HEK293 (cell line): ENCODE measurements around the gene SMIM17.

Experiments used
- CTCF ChIA-PET: fragments of 350-600 bp; formaldehyde crosslinking; extraction: SDS; loops from one replicate; lab custom pipeline; 2021; ENCODE audit warnings: antibody characterized with exemption; lab: Yijun Ruan, JAX
- POLR2A ChIA-PET: fragments of 300-600 bp; formaldehyde crosslinking; extraction: SDS; loops from one replicate; lab custom pipeline; 2020; ENCODE audit warnings: antibody characterized with exemption, inconsistent platforms; lab: Yijun Ruan, JAX
- H3K27ac ChIP-seq: fragments of 200-500 bp; sonication (Bioruptor generic); 2 replicates; pipeline ENCODE4 v1.5.1; 2014; ENCODE audit warnings: low read depth, low read length, control low read depth, inconsistent platforms; ENCODE audit errors: extremely low read depth
- H3K36me3 ChIP-seq, 2 experiments: fragments of 200-500 bp in 1 of 2; sonication (Bioruptor generic) in 1 of 2; 1 replicate in 1 of 2; 2 replicates in 1 of 2; pipeline ENCODE4 v1.5.1; 2014 to 2017; ENCODE audit warnings: inconsistent platforms in 2 of 2, low read length in 2 of 2; ENCODE audit not compliant: control insufficient read depth in 2 of 2, insufficient read depth in 1 of 2
- H3K4me1 ChIP-seq: fragments of 200-500 bp; sonication (Bioruptor generic); 2 replicates; pipeline ENCODE4 v1.5.1; 2014; ENCODE audit warnings: mild to moderate bottlenecking, low read length, inconsistent platforms; ENCODE audit not compliant: control insufficient read depth, insufficient read depth
- H3K4me3 ChIP-seq: 2 replicates; pipeline ENCODE4 v1.5.1; 2011; ENCODE audit warnings: low read depth, mild to moderate bottlenecking, control low read depth, low read length, moderate library complexity
- H3K9me3 ChIP-seq: fragments of 200-500 bp; sonication (Bioruptor generic); 2 replicates; pipeline ENCODE4 v1.5.1; 2014; ENCODE audit warnings: low read depth, low read length, inconsistent platforms; ENCODE audit not compliant: control insufficient read depth, insufficient read depth
- WT1 ChIP-seq: fragments of 450-650 bp; formaldehyde crosslinking; IDR thresholded peaks from 2 replicates; pipeline ENCODE4 v1.5.1; 2016; ENCODE audit warnings: missing biosample characterization, missing genetic modification characterization
- ZNF114 ChIP-seq: fragments of 450-650 bp; formaldehyde crosslinking; IDR thresholded peaks from 2 replicates; pipeline ENCODE4 v1.5.0; 2017; ENCODE audit warnings: missing biosample characterization, missing genetic modification characterization
- ZNF121 ChIP-seq: fragments of 450-650 bp; formaldehyde crosslinking; IDR thresholded peaks from 2 replicates; pipeline ENCODE4 v1.5.1; 2016; ENCODE audit warnings: missing biosample characterization, missing genetic modification characterization
- ZNF132 ChIP-seq: fragments of 450-650 bp; formaldehyde crosslinking; IDR thresholded peaks from 2 replicates; pipeline ENCODE4 v1.5.1; 2017; ENCODE audit warnings: missing biosample characterization, missing genetic modification characterization, borderline replicate concordance
- ZNF366 ChIP-seq: fragments of 450-650 bp; formaldehyde crosslinking; conservative IDR thresholded peaks from 2 replicates; pipeline ENCODE4 v1.5.1; 2016; ENCODE audit warnings: missing biosample characterization, missing genetic modification characterization
- ZNF391 ChIP-seq: fragments of 450-650 bp; formaldehyde crosslinking; IDR thresholded peaks from 2 replicates; pipeline ENCODE4 v1.5.1; 2016; ENCODE audit warnings: low read depth, missing biosample characterization, missing genetic modification characterization, borderline replicate concordance
- ZNF416 ChIP-seq: fragments of 450-650 bp; formaldehyde crosslinking; IDR thresholded peaks from 2 replicates; pipeline ENCODE4 v1.5.1; 2016; ENCODE audit warnings: missing biosample characterization, missing genetic modification characterization
- ZNF610 ChIP-seq: fragments of 450-650 bp; formaldehyde crosslinking; IDR thresholded peaks from 2 replicates; pipeline ENCODE4 v1.5.1; 2016; ENCODE audit warnings: missing biosample characterization, missing genetic modification characterization, borderline replicate concordance
- ZNF621 ChIP-seq: fragments of 450-650 bp; formaldehyde crosslinking; IDR thresholded peaks from 2 replicates; pipeline ENCODE4 v1.5.1; 2017; ENCODE audit warnings: missing biosample characterization, missing genetic modification characterization
- ZNF658 ChIP-seq: fragments of 450-650 bp; formaldehyde crosslinking; IDR thresholded peaks from 2 replicates; pipeline ENCODE4; 2016; ENCODE audit warnings: missing biosample characterization, missing genetic modification characterization
- ZSCAN23 ChIP-seq: fragments of 450-650 bp; formaldehyde crosslinking; IDR thresholded peaks from 2 replicates; pipeline ENCODE4 v1.5.1; 2016; ENCODE audit warnings: missing biosample characterization, missing genetic modification characterization
- TF ChIP-seq, protein P1 (sequence below): fragments of 450-650 bp; formaldehyde crosslinking; conservative IDR thresholded peaks from 2 replicates; pipeline ENCODE4 v1.5.1; 2016; ENCODE audit warnings: low read depth, missing biosample characterization, missing genetic modification characterization
- TF ChIP-seq, protein P2 (sequence below): fragments of 450-650 bp; formaldehyde crosslinking; IDR thresholded peaks from 2 replicates; pipeline ENCODE4 v1.5.1; 2016; ENCODE audit warnings: missing biosample characterization, missing genetic modification characterization
- TF ChIP-seq, protein P3 (sequence below): fragments of 450-650 bp; formaldehyde crosslinking; IDR thresholded peaks from 2 replicates; pipeline ENCODE4 v1.5.1; 2016; ENCODE audit warnings: missing biosample characterization, missing genetic modification characterization
- TF ChIP-seq, protein P4 (sequence below): fragments of 450-650 bp; formaldehyde crosslinking; IDR thresholded peaks from 2 replicates; pipeline ENCODE4 v1.5.1; 2016; ENCODE audit warnings: missing biosample characterization, missing genetic modification characterization
- TF ChIP-seq, protein P5 (sequence below): fragments of 450-650 bp; formaldehyde crosslinking; IDR thresholded peaks from 2 replicates; pipeline ENCODE4 v1.5.1; 2016; ENCODE audit warnings: missing biosample characterization, missing genetic modification characterization

Gene SMIM17

DNA sequence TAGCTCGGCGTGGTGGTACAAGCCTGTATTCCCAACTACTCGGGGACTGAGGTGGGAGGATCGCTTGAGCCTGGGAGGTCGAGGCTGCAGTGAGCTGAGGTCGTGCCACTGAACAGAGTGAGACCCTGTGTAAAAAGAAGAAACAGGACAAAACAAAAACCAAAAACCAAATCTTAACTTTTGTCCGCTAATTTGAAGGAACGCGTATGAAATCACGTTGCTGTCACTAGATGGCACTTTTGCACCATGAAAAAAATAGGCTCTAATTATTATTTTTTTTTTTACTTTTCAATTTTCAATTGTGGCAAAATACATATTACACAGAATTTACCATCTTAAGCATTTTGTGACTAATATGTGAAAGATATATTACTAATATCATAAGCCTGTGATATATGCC, 46.2 kb downstream of the SMIM17 start:
- POLR2A ChIA-PET: no interaction called here
- CTCF ChIA-PET: no interaction called here
- Histone ChIP-seq H3K27ac (no peak overlapping the region), H3K4me3 (no peak overlapping the region), H3K36me3 (no peaks in the 10 kb centered on the region), H3K4me1 (no peaks in the 10 kb centered on the region), H3K9me3 (no peaks in the 10 kb centered on the region; the same call in 1 of the 2 replicates)
- TF ChIP-seq ZNF366 (tag by site-specific recombination) (no peak), ZNF416 (no peak), ZNF121 (tag by site-specific recombination) (no peak)
- TF ChIP-seq, protein P1, sequence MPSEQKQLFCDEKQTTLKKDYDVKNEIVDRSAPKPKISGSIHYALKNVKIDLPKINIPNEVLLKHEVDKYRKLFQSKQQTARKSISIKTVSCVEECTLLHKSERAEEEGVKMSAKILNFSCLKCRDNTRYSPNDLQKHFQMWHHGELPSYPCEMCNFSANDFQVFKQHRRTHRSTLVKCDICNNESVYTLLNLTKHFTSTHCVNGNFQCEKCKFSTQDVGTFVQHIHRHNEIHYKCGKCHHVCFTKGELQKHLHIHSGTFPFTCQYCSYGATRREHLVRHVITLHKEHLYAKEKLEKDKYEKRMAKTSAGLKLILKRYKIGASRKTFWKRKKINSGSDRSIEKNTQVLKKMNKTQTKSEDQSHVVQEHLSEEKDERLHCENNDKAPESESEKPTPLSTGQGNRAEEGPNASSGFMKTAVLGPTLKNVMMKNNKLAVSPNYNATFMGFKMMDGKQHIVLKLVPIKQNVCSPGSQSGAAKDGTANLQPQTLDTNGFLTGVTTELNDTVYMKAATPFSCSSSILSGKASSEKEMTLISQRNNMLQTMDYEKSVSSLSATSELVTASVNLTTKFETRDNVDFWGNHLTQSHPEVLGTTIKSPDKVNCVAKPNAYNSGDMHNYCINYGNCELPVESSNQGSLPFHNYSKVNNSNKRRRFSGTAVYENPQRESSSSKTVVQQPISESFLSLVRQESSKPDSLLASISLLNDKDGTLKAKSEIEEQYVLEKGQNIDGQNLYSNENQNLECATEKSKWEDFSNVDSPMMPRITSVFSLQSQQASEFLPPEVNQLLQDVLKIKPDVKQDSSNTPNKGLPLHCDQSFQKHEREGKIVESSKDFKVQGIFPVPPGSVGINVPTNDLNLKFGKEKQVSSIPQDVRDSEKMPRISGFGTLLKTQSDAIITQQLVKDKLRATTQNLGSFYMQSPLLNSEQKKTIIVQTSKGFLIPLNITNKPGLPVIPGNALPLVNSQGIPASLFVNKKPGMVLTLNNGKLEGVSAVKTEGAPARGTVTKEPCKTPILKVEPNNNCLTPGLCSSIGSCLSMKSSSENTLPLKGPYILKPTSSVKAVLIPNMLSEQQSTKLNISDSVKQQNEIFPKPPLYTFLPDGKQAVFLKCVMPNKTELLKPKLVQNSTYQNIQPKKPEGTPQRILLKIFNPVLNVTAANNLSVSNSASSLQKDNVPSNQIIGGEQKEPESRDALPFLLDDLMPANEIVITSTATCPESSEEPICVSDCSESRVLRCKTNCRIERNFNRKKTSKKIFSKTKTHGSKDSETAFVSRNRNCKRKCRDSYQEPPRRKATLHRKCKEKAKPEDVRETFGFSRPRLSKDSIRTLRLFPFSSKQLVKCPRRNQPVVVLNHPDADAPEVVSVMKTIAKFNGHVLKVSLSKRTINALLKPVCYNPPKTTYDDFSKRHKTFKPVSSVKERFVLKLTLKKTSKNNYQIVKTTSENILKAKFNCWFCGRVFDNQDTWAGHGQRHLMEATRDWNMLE: no peak

DNA sequence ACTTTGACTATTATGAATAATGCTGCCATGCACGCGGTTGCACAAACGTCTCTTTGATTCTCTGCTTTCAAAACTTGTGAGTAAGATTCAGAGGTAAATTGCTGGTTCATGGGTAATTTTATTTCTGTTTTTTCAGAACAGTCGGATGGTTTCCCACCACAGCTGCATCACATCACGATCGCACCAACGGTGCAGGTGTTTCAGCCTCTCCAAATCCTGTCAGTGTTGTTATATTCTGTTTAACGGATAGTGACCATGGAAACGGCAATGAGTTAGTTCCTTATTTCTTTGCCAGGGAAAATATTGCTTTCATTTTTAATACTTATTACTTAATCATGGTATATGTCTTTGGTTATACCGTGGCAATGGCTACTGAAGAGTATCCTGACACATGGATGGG, 47.7 kb downstream of the SMIM17 start:
- ChIA-PET POLR2A (no interaction called here), CTCF (no interaction called here)
- Histone ChIP-seq H3K27ac (no peak overlapping the region), H3K36me3 (no peaks in the 10 kb centered on the region), H3K4me3 (no peak overlapping the region), H3K4me1 (no peaks in the 10 kb centered on the region), H3K9me3 (no peaks in the 10 kb centered on the region; the same call in 1 of the 2 replicates)
- TF ChIP-seq ZSCAN23 (tag by site-specific recombination) (no peak), ZNF391 (tag by site-specific recombination) (no peak), ZNF610 (no peak), ZNF658 (tag by site-specific recombination) (no peak), ZNF132 (tag by site-specific recombination) (no peak), ZNF114 (no peak), ZNF621 (no peak), WT1 (tag by site-specific recombination) (no peak)
- TF ChIP-seq, protein P2, sequence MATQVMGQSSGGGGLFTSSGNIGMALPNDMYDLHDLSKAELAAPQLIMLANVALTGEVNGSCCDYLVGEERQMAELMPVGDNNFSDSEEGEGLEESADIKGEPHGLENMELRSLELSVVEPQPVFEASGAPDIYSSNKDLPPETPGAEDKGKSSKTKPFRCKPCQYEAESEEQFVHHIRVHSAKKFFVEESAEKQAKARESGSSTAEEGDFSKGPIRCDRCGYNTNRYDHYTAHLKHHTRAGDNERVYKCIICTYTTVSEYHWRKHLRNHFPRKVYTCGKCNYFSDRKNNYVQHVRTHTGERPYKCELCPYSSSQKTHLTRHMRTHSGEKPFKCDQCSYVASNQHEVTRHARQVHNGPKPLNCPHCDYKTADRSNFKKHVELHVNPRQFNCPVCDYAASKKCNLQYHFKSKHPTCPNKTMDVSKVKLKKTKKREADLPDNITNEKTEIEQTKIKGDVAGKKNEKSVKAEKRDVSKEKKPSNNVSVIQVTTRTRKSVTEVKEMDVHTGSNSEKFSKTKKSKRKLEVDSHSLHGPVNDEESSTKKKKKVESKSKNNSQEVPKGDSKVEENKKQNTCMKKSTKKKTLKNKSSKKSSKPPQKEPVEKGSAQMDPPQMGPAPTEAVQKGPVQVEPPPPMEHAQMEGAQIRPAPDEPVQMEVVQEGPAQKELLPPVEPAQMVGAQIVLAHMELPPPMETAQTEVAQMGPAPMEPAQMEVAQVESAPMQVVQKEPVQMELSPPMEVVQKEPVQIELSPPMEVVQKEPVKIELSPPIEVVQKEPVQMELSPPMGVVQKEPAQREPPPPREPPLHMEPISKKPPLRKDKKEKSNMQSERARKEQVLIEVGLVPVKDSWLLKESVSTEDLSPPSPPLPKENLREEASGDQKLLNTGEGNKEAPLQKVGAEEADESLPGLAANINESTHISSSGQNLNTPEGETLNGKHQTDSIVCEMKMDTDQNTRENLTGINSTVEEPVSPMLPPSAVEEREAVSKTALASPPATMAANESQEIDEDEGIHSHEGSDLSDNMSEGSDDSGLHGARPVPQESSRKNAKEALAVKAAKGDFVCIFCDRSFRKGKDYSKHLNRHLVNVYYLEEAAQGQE (tag by site-specific recombination): no peak
- TF ChIP-seq, protein P3, sequence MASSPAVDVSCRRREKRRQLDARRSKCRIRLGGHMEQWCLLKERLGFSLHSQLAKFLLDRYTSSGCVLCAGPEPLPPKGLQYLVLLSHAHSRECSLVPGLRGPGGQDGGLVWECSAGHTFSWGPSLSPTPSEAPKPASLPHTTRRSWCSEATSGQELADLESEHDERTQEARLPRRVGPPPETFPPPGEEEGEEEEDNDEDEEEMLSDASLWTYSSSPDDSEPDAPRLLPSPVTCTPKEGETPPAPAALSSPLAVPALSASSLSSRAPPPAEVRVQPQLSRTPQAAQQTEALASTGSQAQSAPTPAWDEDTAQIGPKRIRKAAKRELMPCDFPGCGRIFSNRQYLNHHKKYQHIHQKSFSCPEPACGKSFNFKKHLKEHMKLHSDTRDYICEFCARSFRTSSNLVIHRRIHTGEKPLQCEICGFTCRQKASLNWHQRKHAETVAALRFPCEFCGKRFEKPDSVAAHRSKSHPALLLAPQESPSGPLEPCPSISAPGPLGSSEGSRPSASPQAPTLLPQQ (tag by site-specific recombination): no peak
- TF ChIP-seq, protein P4, sequence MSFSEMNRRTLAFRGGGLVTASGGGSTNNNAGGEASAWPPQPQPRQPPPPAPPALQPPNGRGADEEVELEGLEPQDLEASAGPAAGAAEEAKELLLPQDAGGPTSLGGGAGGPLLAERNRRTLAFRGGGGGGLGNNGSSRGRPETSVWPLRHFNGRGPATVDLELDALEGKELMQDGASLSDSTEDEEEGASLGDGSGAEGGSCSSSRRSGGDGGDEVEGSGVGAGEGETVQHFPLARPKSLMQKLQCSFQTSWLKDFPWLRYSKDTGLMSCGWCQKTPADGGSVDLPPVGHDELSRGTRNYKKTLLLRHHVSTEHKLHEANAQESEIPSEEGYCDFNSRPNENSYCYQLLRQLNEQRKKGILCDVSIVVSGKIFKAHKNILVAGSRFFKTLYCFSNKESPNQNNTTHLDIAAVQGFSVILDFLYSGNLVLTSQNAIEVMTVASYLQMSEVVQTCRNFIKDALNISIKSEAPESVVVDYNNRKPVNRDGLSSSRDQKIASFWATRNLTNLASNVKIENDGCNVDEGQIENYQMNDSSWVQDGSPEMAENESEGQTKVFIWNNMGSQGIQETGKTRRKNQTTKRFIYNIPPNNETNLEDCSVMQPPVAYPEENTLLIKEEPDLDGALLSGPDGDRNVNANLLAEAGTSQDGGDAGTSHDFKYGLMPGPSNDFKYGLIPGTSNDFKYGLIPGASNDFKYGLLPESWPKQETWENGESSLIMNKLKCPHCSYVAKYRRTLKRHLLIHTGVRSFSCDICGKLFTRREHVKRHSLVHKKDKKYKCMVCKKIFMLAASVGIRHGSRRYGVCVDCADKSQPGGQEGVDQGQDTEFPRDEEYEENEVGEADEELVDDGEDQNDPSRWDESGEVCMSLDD (tag by site-specific recombination): no peak
- TF ChIP-seq, protein P5, sequence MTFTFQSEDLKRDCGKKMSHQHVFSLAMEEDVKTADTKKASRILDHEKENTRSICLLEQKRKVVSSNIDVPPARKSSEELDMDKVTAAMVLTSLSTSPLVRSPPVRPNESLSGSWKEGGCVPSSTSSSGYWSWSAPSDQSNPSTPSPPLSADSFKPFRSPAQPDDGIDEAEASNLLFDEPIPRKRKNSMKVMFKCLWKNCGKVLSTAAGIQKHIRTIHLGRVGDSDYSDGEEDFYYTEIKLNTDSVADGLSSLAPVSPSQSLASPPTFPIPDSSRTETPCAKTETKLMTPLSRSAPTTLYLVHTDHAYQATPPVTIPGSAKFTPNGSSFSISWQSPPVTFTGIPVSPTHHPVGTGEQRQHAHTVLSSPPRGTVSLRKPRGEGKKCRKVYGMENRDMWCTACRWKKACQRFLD: no peak
